ENCODE measurements around the gene TRAPPC14. TPM values are rescaled to one million over a fixed set of nuclear protein-coding genes. Genes with fewer than 3 reads are reported as not detected.

Gene TRAPPC14
- total and polyA plus RNA-seq, 2 of the 13 experiments (the other 11 are each of a cell fraction or from before 2014, with no cell fraction given): 4.7 to 9.6 TPM

- TF ChIP-seq SPEN (CRISPR knock-in tag; IDR thresholded peaks at IDR 0.05; ENCODE audit: low read depth) (0 out of 2 replicates have a peak, but pooled peaks have one; percentile 3), ZNF501 (CRISPR knock-in tag; IDR thresholded peaks at IDR 0.05) (0 out of 2 replicates have a peak, but pooled peaks have one; percentile 31), SAP130 (CRISPR knock-in tag; IDR thresholded peaks at IDR 0.05; ENCODE audit: low read depth) (peak; percentile 11; the same call in 1 of the 2 replicates), AGO1 (IDR thresholded peaks at IDR 0.05; ENCODE audit: low read depth, low read length, poor library complexity, severe bottlenecking) (no peak), ZBTB49 (CRISPR knock-in tag; IDR thresholded peaks at IDR 0.05; ENCODE audit: borderline replicate concordance) (no peak), PITX1 (CRISPR knock-in tag; IDR thresholded peaks at IDR 0.05) (peak; percentile 12; the same call in 1 of the 2 replicates), ZNF460 (CRISPR knock-in tag; IDR thresholded peaks at IDR 0.05; ENCODE audit: borderline replicate concordance) (no peak), ZSCAN30 (CRISPR knock-in tag; IDR thresholded peaks at IDR 0.05) (no peak), ZNF605 (CRISPR knock-in tag; IDR thresholded peaks at IDR 0.05) (peak; percentile 40; the same call in 1 of the 2 replicates), SIN3A (IDR thresholded peaks at IDR 0.05; ENCODE audit: borderline replicate concordance, low read depth, low read length) (no peak), FOSL2 (CRISPR knock-in tag; IDR thresholded peaks at IDR 0.05) (no peak), ZNF30 (CRISPR knock-in tag; IDR thresholded peaks at IDR 0.05) (no peak), YEATS2 (CRISPR knock-in tag; IDR thresholded peaks at IDR 0.05; ENCODE audit: borderline replicate concordance) (no peak), ZNF256 (CRISPR knock-in tag; conservative IDR thresholded peaks at IDR 0.05) (no peak), ZEB1 (IDR thresholded peaks at IDR 0.05; ENCODE audit: insufficient replicate concordance, low read depth) (no peak), TSC22D2 (CRISPR knock-in tag; IDR thresholded peaks at IDR 0.05; ENCODE audit: borderline replicate concordance) (no peak), ZSCAN29 (CRISPR knock-in tag; conservative IDR thresholded peaks at IDR 0.05) (no peak), U2AF1 (optimal IDR thresholded peaks at IDR 0.05; ENCODE audit: low read depth, low read length) (no peak), ZC3H13 (CRISPR knock-in tag; IDR thresholded peaks at IDR 0.05) (no peak), ATF5 (CRISPR knock-in tag; IDR thresholded peaks at IDR 0.05; ENCODE audit: low read depth) (no peak)
- TF ChIP-seq, protein P1, sequence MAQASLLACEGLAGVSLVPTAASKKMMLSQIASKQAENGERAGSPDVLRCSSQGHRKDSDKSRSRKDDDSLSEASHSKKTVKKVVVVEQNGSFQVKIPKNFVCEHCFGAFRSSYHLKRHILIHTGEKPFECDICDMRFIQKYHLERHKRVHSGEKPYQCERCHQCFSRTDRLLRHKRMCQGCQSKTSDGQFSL (CRISPR knock-in tag; IDR thresholded peaks at IDR 0.05): peak; percentile 65; the same call in 1 of the 2 replicates
- TF ChIP-seq, protein P2, sequence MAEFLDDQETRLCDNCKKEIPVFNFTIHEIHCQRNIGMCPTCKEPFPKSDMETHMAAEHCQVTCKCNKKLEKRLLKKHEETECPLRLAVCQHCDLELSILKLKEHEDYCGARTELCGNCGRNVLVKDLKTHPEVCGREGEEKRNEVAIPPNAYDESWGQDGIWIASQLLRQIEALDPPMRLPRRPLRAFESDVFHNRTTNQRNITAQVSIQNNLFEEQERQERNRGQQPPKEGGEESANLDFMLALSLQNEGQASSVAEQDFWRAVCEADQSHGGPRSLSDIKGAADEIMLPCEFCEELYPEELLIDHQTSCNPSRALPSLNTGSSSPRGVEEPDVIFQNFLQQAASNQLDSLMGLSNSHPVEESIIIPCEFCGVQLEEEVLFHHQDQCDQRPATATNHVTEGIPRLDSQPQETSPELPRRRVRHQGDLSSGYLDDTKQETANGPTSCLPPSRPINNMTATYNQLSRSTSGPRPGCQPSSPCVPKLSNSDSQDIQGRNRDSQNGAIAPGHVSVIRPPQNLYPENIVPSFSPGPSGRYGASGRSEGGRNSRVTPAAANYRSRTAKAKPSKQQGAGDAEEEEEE (CRISPR knock-in tag; IDR thresholded peaks at IDR 0.05; ENCODE audit: borderline replicate concordance): no peak
- TF ChIP-seq, protein P3, sequence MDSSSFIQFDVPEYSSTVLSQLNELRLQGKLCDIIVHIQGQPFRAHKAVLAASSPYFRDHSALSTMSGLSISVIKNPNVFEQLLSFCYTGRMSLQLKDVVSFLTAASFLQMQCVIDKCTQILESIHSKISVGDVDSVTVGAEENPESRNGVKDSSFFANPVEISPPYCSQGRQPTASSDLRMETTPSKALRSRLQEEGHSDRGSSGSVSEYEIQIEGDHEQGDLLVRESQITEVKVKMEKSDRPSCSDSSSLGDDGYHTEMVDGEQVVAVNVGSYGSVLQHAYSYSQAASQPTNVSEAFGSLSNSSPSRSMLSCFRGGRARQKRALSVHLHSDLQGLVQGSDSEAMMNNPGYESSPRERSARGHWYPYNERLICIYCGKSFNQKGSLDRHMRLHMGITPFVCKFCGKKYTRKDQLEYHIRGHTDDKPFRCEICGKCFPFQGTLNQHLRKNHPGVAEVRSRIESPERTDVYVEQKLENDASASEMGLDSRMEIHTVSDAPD (CRISPR knock-in tag; IDR thresholded peaks at IDR 0.05): no peak
These were observed 38.4 kb downstream of the TRAPPC14 start (continued) for GRCh38 chr7:100119970-100120732.

Measured in HepG2 (cell line).